ENCODE results near the gene LMAN2.

DNA sequence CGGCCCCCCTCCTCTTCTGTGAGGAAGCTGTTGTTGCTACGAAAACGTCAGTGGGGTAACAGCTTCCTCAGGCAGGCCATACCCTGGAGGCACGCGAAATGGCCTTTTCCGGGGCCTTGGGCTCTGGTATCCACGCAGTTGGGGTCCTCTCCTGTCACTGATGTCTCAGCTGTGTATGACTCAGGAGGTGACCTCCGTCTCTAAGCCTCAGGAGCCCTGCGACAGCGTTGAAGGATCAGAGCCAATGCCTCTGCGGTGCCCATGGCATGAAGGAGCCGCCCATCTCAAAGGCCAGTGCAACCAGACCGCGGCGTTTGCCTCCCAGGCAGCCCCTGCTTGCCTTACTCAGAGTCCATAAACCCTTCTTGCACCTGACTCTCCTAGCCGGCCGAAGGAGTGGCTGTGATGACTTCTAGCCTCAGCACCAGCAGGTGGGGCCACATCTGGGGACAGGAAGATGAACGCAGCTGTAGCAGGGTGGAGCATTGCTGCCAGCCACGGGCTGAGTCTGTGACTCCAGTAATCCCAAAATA, 38.8 kb downstream of the LMAN2 start:
- TF ChIP-seq CTCF (IDR thresholded peaks at IDR 0.05) (no peak), POLR2A (IDR thresholded peaks at IDR 0.05) (no peak)

All from tibial nerve (tissue), 3 donors.